Measurements from ENCODE around the gene HFM1. TPM values are rescaled to one million over a fixed set of nuclear protein-coding genes. Genes with fewer than 3 reads are reported as not detected.
"Not testable (repeated sequence)": the region's sequence is repeated elsewhere in the genome, so short reads cannot be mapped to it uniquely, and the experiment has no call there.

Gene HFM1
- total RNA-seq: 10 to 100 TPM in 4 of 8 experiments, 1 to 10 TPM in 3, under 1 TPM in 1; 0.46 to 27.5 (median 10.7) TPM

- in situ Hi-C loops (cut with MboI; ENCODE audit: low pct_unique_long_range_greater_than_20kb in 2 of 9, low sequenced_read_pairs in 9 of 9, unreplicated experiment in 9 of 9): loop anchor here in 1 of 9 experiments (25.0 kb wide), 1 partner anchor 117 kb away; no protein-coding TSS in a partner anchor
- Histone ChIP-seq H3K4me3 (peak within 1 kb of the TSS; percentile 69 to 91 (median 75)), H3K27ac (peak within 1 kb of the TSS; percentile 91), H3K4me1 (replicated peaks in 1 of 2) (peaks cover 9 to 24% of the 10 kb centered on the region in 2 donors)
- ATAC-seq (replicated peaks in 6 of 8): peak; percentile 94 to 98 (median 97)
- WGBS, 10 experiments: 0 to 13% (median 0%) methylated on average over 1 to 30 of the region's 69 CpGs
Measured at GRCh38 chr1:91404151-91405012, at the start of gene HFM1. Gene HFM1 (minus strand): TSS chr1:91404837. CDS start chr1:91401082, 3,755 bp downstream.

GRCh38 chr1:91454136-91454535 lies 49.5 kb upstream of the HFM1 start:
- Histone ChIP-seq H3K4me3 (no peak overlapping the region), H3K27ac (no peak overlapping the region), H3K4me1 (replicated peaks in 1 of 2) (no peaks in the 10 kb centered on the region)
- peak in 1 of 8 experiments; percentile 25 for ATAC-seq (replicated peaks in 6 of 8)
- in situ Hi-C loops (cut with MboI; ENCODE audit: low pct_unique_long_range_greater_than_20kb in 2 of 9, low sequenced_read_pairs in 9 of 9, unreplicated experiment in 9 of 9): no loop called here
- WGBS, 10 experiments: 21 to 100% (median 82%) methylated on average over 1 to 2 of the region's 2 CpGs; no CpG with 5 or more reads in 3 of the 10 experiments

- WGBS, 10 experiments: 13 to 100% (median 63%) methylated on average over 1 to 2 of the region's 2 CpGs
- in situ Hi-C loops (cut with MboI; ENCODE audit: low pct_unique_long_range_greater_than_20kb in 2 of 9, low sequenced_read_pairs in 9 of 9, unreplicated experiment in 9 of 9): no loop called here
Measured at GRCh38 chr1:91450260-91450659, 45.6 kb upstream of the HFM1 start.

GRCh38 chr1:91447782-91448181 lies 43.1 kb upstream of the HFM1 start:
- H3K27ac ChIP-seq; ATAC-seq (replicated peaks in 6 of 8); in situ Hi-C loops (cut with MboI; ENCODE audit: low pct_unique_long_range_greater_than_20kb in 2 of 9, low sequenced_read_pairs in 9 of 9, unreplicated experiment in 9 of 9); H3K4me1 ChIP-seq (replicated peaks in 1 of 2); H3K4me3 ChIP-seq: not testable (repeated sequence)
- whole genome bisulfite sequencing, 10 experiments: 25 to 100% methylated on average over 1 of the region's 2 CpGs; no CpG with 5 or more reads in 8 of the 10 experiments

More at GRCh38 chr1:91450260-91450659, 45.6 kb upstream of the HFM1 start:
- no peaks in the 10 kb centered on the region for H3K4me1 ChIP-seq (replicated peaks in 1 of 2)
- H3K27ac ChIP-seq: no peak overlapping the region
- peak in 2 of 8 experiments; percentile 80 to 87 for ATAC-seq (replicated peaks in 6 of 8)
- H3K4me3 ChIP-seq: no peak overlapping the region

- H3K27ac ChIP-seq; H3K4me3 ChIP-seq; in situ Hi-C loops (cut with MboI; ENCODE audit: low pct_unique_long_range_greater_than_20kb in 2 of 9, low sequenced_read_pairs in 9 of 9, unreplicated experiment in 9 of 9); H3K4me1 ChIP-seq (replicated peaks in 1 of 2); ATAC-seq (replicated peaks in 6 of 8): not testable (repeated sequence)
- WGBS, 10 experiments: 0 to 100% (median 96%) methylated on average over 1 to 5 of the region's 5 CpGs; no CpG with 5 or more reads in 3 of the 10 experiments
Measured at GRCh38 chr1:91441980-91442379, 37.3 kb upstream of the HFM1 start.

GRCh38 chr1:91440847-91441246 lies 36.2 kb upstream of the HFM1 start:
- peak in 3 of 8 experiments; percentile 55 to 73 (median 70) for ATAC-seq (replicated peaks in 6 of 8)
- no peak overlapping the region for H3K27ac ChIP-seq
- in situ Hi-C loops (cut with MboI; ENCODE audit: low pct_unique_long_range_greater_than_20kb in 2 of 9, low sequenced_read_pairs in 9 of 9, unreplicated experiment in 9 of 9): no loop called here
- H3K4me1 ChIP-seq (replicated peaks in 1 of 2): no peaks in the 10 kb centered on the region
- WGBS, 10 experiments: 50 to 100% (median 81%) methylated on average over 1 of the region's 1 CpG; no CpG with 5 or more reads in 2 of the 10 experiments
- no peak overlapping the region for H3K4me3 ChIP-seq

GRCh38 chr1:91439016-91439415 lies 34.4 kb upstream of the HFM1 start:
- H3K4me1 ChIP-seq (replicated peaks in 1 of 2): no peaks in the 10 kb centered on the region
- no peak overlapping the region for H3K4me3 ChIP-seq
- no peak for ATAC-seq (replicated peaks in 6 of 8)
- in situ Hi-C loops (cut with MboI; ENCODE audit: low pct_unique_long_range_greater_than_20kb in 2 of 9, low sequenced_read_pairs in 9 of 9, unreplicated experiment in 9 of 9): no loop called here
- H3K27ac ChIP-seq: no peak overlapping the region

- in situ Hi-C loops (cut with MboI; ENCODE audit: low pct_unique_long_range_greater_than_20kb in 2 of 9, low sequenced_read_pairs in 9 of 9, unreplicated experiment in 9 of 9): no loop called here
Measured at GRCh38 chr1:91428182-91428798, 23.7 kb upstream of the HFM1 start.

GRCh38 chr1:91427741-91428140 lies 23.1 kb upstream of the HFM1 start:
- WGBS, 10 experiments: 70 to 100% (median 83%) methylated on average over 1 to 2 of the region's 13 CpGs; no CpG with 5 or more reads in 7 of the 10 experiments
- H3K27ac ChIP-seq: no peak overlapping the region
- H3K4me3 ChIP-seq: no peak overlapping the region
- in situ Hi-C loops (cut with MboI; ENCODE audit: low pct_unique_long_range_greater_than_20kb in 2 of 9, low sequenced_read_pairs in 9 of 9, unreplicated experiment in 9 of 9): no loop called here
- no peak for ATAC-seq (replicated peaks in 6 of 8)
- no peaks in the 10 kb centered on the region for H3K4me1 ChIP-seq (replicated peaks in 1 of 2)

More at GRCh38 chr1:91428182-91428798, 23.7 kb upstream of the HFM1 start:
- Histone ChIP-seq H3K4me1 (replicated peaks in 1 of 2) (no peaks in the 10 kb centered on the region), H3K27ac (no peak overlapping the region), H3K4me3 (no peak overlapping the region)
- 27 to 83% (median 55%) methylated on average over 2 to 9 of the region's 13 CpGs; no CpG with 5 or more reads in 2 of the 10 experiments for WGBS, 10 experiments
- peak in 2 of 8 experiments; percentile 32 to 45 for ATAC-seq (replicated peaks in 6 of 8)

- H3K27ac ChIP-seq; H3K4me3 ChIP-seq; ATAC-seq (replicated peaks in 6 of 8); H3K4me1 ChIP-seq (replicated peaks in 1 of 2): not testable (repeated sequence)
- in situ Hi-C loops (cut with MboI; ENCODE audit: low pct_unique_long_range_greater_than_20kb in 2 of 9, low sequenced_read_pairs in 9 of 9, unreplicated experiment in 9 of 9): loop anchor here in 1 of 9 experiments (25.0 kb wide), 1 partner anchor 135 kb away; no protein-coding TSS in a partner anchor
- WGBS, 10 experiments: 10 to 92% (median 61%) methylated on average over 1 to 4 of the region's 4 CpGs; no CpG with 5 or more reads in 2 of the 10 experiments
Measured at GRCh38 chr1:91422523-91422922, 17.9 kb upstream of the HFM1 start.

GRCh38 chr1:91412371-91412770 lies 7.7 kb upstream of the HFM1 start:
- no peak overlapping the region for H3K27ac ChIP-seq
- ATAC-seq (replicated peaks in 6 of 8): no peak
- no peak overlapping the region for H3K4me3 ChIP-seq
- no peaks in the 10 kb centered on the region for H3K4me1 ChIP-seq (replicated peaks in 1 of 2)
- in situ Hi-C loops (cut with MboI; ENCODE audit: low pct_unique_long_range_greater_than_20kb in 2 of 9, low sequenced_read_pairs in 9 of 9, unreplicated experiment in 9 of 9): loop anchor here in 1 of 9 experiments (25.0 kb wide), 1 partner anchor 125 kb away; no protein-coding TSS in a partner anchor

- Histone ChIP-seq H3K4me3 (no peak overlapping the region), H3K27ac (no peak overlapping the region), H3K4me1 (replicated peaks in 1 of 2) (peaks cover 9 to 20% of the 10 kb centered on the region in 2 donors)
- 21 to 100% (median 82%) methylated on average over 1 to 6 of the region's 7 CpGs; no CpG with 5 or more reads in 2 of the 10 experiments for WGBS, 10 experiments
- ATAC-seq (replicated peaks in 6 of 8): peak in 1 of 8 experiments; percentile 12
- in situ Hi-C loops (cut with MboI; ENCODE audit: low pct_unique_long_range_greater_than_20kb in 2 of 9, low sequenced_read_pairs in 9 of 9, unreplicated experiment in 9 of 9): loop anchor here in 1 of 9 experiments (25.0 kb wide), 1 partner anchor 120 kb away; no protein-coding TSS in a partner anchor
Measured at GRCh38 chr1:91406773-91407389, 2.2 kb upstream of the HFM1 start.
